ENCODE measurements around the gene RBM6.

DNA sequence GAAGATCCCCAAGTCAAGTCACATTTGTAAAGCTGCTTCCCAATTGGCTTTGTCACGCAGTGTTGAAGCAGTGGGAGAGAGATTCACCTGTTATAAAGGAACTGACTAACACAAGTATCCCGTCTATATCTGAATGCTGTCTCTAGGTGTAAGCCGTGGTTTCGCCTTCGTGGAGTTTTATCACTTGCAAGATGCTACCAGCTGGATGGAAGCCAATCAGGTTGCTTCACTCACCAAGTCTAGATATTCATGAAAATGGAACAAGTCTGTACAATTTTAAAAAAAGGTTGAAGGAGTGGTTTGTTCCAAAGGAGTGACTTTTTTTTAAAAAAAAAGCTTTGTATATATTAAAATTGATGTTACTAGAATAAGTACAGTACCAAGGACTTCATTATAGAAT lies 160.4 kb downstream of the RBM6 start:
- TF ChIP-seq MYNN (IDR thresholded peaks at IDR 0.05) = no peak
- TF ChIP-seq MYNN (CRISPR knock-in tag; IDR thresholded peaks at IDR 0.05) = no peak
- no peak for TF ChIP-seq SAP30 (IDR thresholded peaks at IDR 0.05; ENCODE audit: borderline replicate concordance, insufficient read depth, low read depth, low read length, poor library complexity, severe bottlenecking)
- TF ChIP-seq MAZ (CRISPR knock-in tag; conservative IDR thresholded peaks at IDR 0.05 in 1 of 2, IDR thresholded peaks at IDR 0.05 in 1 of 2) = no peak
- TF ChIP-seq MXI1 (IDR thresholded peaks at IDR 0.05; ENCODE audit: low read depth, low read length) = no peak
- no peak for TF ChIP-seq TBL1XR1 (IDR thresholded peaks at IDR 0.05; ENCODE audit: low read length in 2 of 2)
- TF ChIP-seq SP1 (CRISPR knock-in tag; IDR thresholded peaks at IDR 0.05) = no peak
- TF ChIP-seq TGIF2 (CRISPR knock-in tag; IDR thresholded peaks at IDR 0.05) = no peak
- TF ChIP-seq, protein P1, sequence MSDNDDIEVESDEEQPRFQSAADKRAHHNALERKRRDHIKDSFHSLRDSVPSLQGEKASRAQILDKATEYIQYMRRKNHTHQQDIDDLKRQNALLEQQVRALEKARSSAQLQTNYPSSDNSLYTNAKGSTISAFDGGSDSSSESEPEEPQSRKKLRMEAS (CRISPR knock-in tag; IDR thresholded peaks at IDR 0.05) = no peak
- TF ChIP-seq, protein P2, sequence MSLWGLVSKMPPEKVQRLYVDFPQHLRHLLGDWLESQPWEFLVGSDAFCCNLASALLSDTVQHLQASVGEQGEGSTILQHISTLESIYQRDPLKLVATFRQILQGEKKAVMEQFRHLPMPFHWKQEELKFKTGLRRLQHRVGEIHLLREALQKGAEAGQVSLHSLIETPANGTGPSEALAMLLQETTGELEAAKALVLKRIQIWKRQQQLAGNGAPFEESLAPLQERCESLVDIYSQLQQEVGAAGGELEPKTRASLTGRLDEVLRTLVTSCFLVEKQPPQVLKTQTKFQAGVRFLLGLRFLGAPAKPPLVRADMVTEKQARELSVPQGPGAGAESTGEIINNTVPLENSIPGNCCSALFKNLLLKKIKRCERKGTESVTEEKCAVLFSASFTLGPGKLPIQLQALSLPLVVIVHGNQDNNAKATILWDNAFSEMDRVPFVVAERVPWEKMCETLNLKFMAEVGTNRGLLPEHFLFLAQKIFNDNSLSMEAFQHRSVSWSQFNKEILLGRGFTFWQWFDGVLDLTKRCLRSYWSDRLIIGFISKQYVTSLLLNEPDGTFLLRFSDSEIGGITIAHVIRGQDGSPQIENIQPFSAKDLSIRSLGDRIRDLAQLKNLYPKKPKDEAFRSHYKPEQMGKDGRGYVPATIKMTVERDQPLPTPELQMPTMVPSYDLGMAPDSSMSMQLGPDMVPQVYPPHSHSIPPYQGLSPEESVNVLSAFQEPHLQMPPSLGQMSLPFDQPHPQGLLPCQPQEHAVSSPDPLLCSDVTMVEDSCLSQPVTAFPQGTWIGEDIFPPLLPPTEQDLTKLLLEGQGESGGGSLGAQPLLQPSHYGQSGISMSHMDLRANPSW (CRISPR knock-in tag; IDR thresholded peaks at IDR 0.05) = no peak
- TF ChIP-seq, protein P3, sequence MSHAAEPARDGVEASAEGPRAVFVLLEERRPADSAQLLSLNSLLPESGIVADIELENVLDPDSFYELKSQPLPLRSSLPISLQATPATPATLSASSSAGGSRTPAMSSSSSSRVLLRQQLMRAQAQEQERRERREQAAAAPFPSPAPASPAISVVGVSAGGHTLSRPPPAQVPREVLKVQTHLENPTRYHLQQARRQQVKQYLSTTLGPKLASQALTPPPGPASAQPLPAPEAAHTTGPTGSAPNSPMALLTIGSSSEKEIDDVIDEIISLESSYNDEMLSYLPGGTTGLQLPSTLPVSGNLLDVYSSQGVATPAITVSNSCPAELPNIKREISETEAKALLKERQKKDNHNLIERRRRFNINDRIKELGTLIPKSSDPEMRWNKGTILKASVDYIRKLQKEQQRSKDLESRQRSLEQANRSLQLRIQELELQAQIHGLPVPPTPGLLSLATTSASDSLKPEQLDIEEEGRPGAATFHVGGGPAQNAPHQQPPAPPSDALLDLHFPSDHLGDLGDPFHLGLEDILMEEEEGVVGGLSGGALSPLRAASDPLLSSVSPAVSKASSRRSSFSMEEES (CRISPR knock-in tag; IDR thresholded peaks at IDR 0.05) = no peak
- TF ChIP-seq SAFB2 (IDR thresholded peaks at IDR 0.05; ENCODE audit: borderline replicate concordance, low read depth, low read length, severe bottlenecking) = no peak
- TF ChIP-seq, protein P4, sequence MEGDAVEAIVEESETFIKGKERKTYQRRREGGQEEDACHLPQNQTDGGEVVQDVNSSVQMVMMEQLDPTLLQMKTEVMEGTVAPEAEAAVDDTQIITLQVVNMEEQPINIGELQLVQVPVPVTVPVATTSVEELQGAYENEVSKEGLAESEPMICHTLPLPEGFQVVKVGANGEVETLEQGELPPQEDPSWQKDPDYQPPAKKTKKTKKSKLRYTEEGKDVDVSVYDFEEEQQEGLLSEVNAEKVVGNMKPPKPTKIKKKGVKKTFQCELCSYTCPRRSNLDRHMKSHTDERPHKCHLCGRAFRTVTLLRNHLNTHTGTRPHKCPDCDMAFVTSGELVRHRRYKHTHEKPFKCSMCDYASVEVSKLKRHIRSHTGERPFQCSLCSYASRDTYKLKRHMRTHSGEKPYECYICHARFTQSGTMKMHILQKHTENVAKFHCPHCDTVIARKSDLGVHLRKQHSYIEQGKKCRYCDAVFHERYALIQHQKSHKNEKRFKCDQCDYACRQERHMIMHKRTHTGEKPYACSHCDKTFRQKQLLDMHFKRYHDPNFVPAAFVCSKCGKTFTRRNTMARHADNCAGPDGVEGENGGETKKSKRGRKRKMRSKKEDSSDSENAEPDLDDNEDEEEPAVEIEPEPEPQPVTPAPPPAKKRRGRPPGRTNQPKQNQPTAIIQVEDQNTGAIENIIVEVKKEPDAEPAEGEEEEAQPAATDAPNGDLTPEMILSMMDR (IDR thresholded peaks at IDR 0.05 in 2 of 3, conservative IDR thresholded peaks at IDR 0.05 in 1 of 3; ENCODE audit: insufficient read depth in 2 of 3, low read depth in 1 of 3, low read length in 3 of 3) = no peak
